Fibroblast of lung (primary cell): ENCODE measurements around the gene FRY. TPM values are rescaled to one million over a fixed set of nuclear protein-coding genes. Genes with fewer than 3 reads are reported as not detected.

Source experiments
- DNase-seq, 2 donors: peaks; one replicate each; pipeline versions ENCODE4 v3.0.0 to v3.0.0-alpha.2; 2010; ENCODE audit warnings: low read depth in 2 of 2
- H2AFZ ChIP-seq: 2 replicates; pipeline ENCODE4 v1.5.1; 2012; ENCODE audit warnings: low read length, control low read depth, inconsistent platforms
- H3K27ac ChIP-seq: 2 replicates; pipeline ENCODE4 v1.5.1; 2011; ENCODE audit warnings: low read length, control low read depth; ENCODE audit not compliant: insufficient read depth
- H3K27me3 ChIP-seq: 2 replicates; pipeline ENCODE4 v1.5.1; 2011; ENCODE audit warnings: mild to moderate bottlenecking, low read length; ENCODE audit not compliant: control insufficient read depth, insufficient read depth
- H3K36me3 ChIP-seq: 2 replicates; pipeline ENCODE4 v1.5.1; 2011; ENCODE audit warnings: low read length; ENCODE audit not compliant: control insufficient read depth, insufficient read depth
- H3K4me1 ChIP-seq: 2 replicates; pipeline ENCODE4 v1.5.1; 2011; ENCODE audit warnings: low read length; ENCODE audit not compliant: control insufficient read depth, insufficient read depth; ENCODE audit errors: extremely low read depth
- H3K4me2 ChIP-seq: 2 replicates; pipeline ENCODE4 v1.5.1; 2011; ENCODE audit warnings: low read length, control low read depth; ENCODE audit not compliant: insufficient read depth; ENCODE audit errors: extremely low read depth
- H3K4me3 ChIP-seq, 4 experiments: fragments of 200-600 bp in 1 of 4; sonication (generic) in 1 of 4; replicated peaks in 1 of 4; 2 replicates each; pipeline ENCODE4 v1.5.1; 2011 to 2016; ENCODE audit warnings: low read length in 4 of 4, low read depth in 3 of 4, mild to moderate bottlenecking in 3 of 4, control low read depth in 2 of 4, inconsistent platforms in 1 of 4, mixed read lengths in 1 of 4; ENCODE audit not compliant: insufficient read depth in 1 of 4; ENCODE audit errors: control extremely low read depth in 1 of 4
- H3K79me2 ChIP-seq: 2 replicates; pipeline ENCODE4 v1.5.1; 2012; ENCODE audit warnings: mild to moderate bottlenecking, low read length, inconsistent platforms; ENCODE audit not compliant: control insufficient read depth, insufficient read depth
- H3K9ac ChIP-seq: 2 replicates; pipeline ENCODE4 v1.5.1; 2011; ENCODE audit warnings: mild to moderate bottlenecking, low read length, control low read depth; ENCODE audit not compliant: insufficient read depth
- H3K9me3 ChIP-seq: 2 replicates; pipeline ENCODE4 v1.5.1; 2012; ENCODE audit warnings: low read depth, low read length; ENCODE audit not compliant: control insufficient read depth, insufficient read depth
- H4K20me1 ChIP-seq: 2 replicates; pipeline ENCODE4 v1.5.1; 2011; ENCODE audit warnings: low read length; ENCODE audit not compliant: control insufficient read depth, insufficient read depth; ENCODE audit errors: extremely low read depth
- EZH2 ChIP-seq: IDR thresholded peaks from 2 replicates; pipeline ENCODE4 v1.5.1; 2012; ENCODE audit warnings: low read length, control low read depth, mild to moderate bottlenecking; ENCODE audit errors: missing control alignments
- polyA plus RNA-seq, 2 donors: library from polyadenylated mRNA; depleted of rRNA in 1 of 2; stranded (reverse) in 1 of 2; unstranded in 1 of 2; fragments of >200 nt; gene quantifications; 2 replicates each; pipeline ENCODE4 v1.2.1, GENCODE V29; 2011 to 2012; ENCODE audit warnings: missing spikeins in 1 of 2
- total RNA-seq: library from RNA; depleted of rRNA; stranded (reverse); fragments of >200 nt; gene quantifications from 2 replicates; pipeline ENCODE4 v1.2.1, GENCODE V29; 2014
- TF ChIP-seq, protein P1 (sequence below), 2 donors: IDR thresholded peaks in 1 of 2; conservative IDR thresholded peaks in 1 of 2; 1 replicate in 1 of 2; 2 replicates in 1 of 2; pipeline ENCODE4 v1.5.1; 2011 to 2012; ENCODE audit warnings: low read length in 2 of 2, control low read depth in 1 of 2, inconsistent platforms in 1 of 2, low read depth in 1 of 2, mild to moderate bottlenecking in 1 of 2

The FRY gene
- total and polyA plus RNA-seq, 2 donors (not counting 1 experiment from before 2014, with no cell fraction given): 8.8 to 18.3 TPM

DNA sequence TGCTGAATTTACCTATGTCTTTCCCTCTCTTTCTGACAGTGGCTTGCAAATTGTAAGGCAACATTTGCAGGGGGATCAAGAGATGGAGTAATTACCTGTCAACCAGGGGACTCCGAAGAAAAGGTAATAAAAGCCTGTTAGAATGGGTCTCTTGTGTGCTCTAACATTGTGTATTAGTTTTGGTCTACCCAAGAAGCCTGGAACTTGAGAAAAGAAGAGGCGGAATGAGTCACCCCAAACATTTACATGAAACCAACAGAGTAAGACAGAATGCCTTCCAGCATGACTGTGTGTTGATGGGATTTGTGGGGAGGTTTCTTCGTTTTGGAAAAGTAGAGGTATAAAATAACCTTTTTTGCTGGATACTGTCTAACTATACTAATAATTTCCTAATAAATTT is 246.9 kb downstream of the FRY start:
- DNase-seq: peak; percentile 54 to 87
- Histone ChIP-seq H2AFZ (no peak overlapping the region), H3K27me3 (no peaks in the 10 kb centered on the region), H3K27ac (no peak overlapping the region), H3K4me2 (no peak overlapping the region), H3K79me2 (no peaks in the 10 kb centered on the region), H3K4me1 (no peaks in the 10 kb centered on the region), H3K36me3 (no peaks in the 10 kb centered on the region), H4K20me1 (no peaks in the 10 kb centered on the region), H3K9ac (no peak overlapping the region), H3K9me3 (no peaks in the 10 kb centered on the region), H3K4me3 (no peak overlapping the region)
- TF ChIP-seq EZH2: no peak
- TF ChIP-seq, protein P1, sequence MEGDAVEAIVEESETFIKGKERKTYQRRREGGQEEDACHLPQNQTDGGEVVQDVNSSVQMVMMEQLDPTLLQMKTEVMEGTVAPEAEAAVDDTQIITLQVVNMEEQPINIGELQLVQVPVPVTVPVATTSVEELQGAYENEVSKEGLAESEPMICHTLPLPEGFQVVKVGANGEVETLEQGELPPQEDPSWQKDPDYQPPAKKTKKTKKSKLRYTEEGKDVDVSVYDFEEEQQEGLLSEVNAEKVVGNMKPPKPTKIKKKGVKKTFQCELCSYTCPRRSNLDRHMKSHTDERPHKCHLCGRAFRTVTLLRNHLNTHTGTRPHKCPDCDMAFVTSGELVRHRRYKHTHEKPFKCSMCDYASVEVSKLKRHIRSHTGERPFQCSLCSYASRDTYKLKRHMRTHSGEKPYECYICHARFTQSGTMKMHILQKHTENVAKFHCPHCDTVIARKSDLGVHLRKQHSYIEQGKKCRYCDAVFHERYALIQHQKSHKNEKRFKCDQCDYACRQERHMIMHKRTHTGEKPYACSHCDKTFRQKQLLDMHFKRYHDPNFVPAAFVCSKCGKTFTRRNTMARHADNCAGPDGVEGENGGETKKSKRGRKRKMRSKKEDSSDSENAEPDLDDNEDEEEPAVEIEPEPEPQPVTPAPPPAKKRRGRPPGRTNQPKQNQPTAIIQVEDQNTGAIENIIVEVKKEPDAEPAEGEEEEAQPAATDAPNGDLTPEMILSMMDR (conservative IDR thresholded peaks at IDR 0.05 in 1 of 2, IDR thresholded peaks at IDR 0.05 in 1 of 2; ENCODE audit: low read depth in 1 of 2, low read length in 2 of 2): no peak

- Histone ChIP-seq H3K27ac (no peak overlapping the region), H3K36me3 (no peaks in the 10 kb centered on the region), H3K9me3 (no peaks in the 10 kb centered on the region), H3K9ac (no peak overlapping the region), H3K79me2 (no peaks in the 10 kb centered on the region), H3K4me3 (no peak overlapping the region), H3K4me2 (no peak overlapping the region), H2AFZ (no peak overlapping the region), H3K27me3 (no peaks in the 10 kb centered on the region), H4K20me1 (no peaks in the 10 kb centered on the region), H3K4me1 (peaks cover 2% of the 10 kb centered on the region)
- no peak for TF ChIP-seq EZH2
- TF ChIP-seq, protein P1 (conservative IDR thresholded peaks at IDR 0.05 in 1 of 2, IDR thresholded peaks at IDR 0.05 in 1 of 2; ENCODE audit: low read depth in 1 of 2, low read length in 2 of 2): no peak
- no peak for DNase-seq
These were observed 249.5 kb downstream of the FRY start for GRCh38 chr13:32281096-32281495.

- Histone ChIP-seq H3K27ac (no peak overlapping the region), H3K9me3 (no peaks in the 10 kb centered on the region), H3K27me3 (no peaks in the 10 kb centered on the region), H3K79me2 (no peaks in the 10 kb centered on the region), H3K4me3 (no peak overlapping the region), H3K36me3 (no peaks in the 10 kb centered on the region), H3K4me2 (no peak overlapping the region), H3K9ac (no peak overlapping the region), H2AFZ (no peak overlapping the region), H3K4me1 (peaks cover 2% of the 10 kb centered on the region), H4K20me1 (no peaks in the 10 kb centered on the region)
- TF ChIP-seq, protein P1 (conservative IDR thresholded peaks at IDR 0.05 in 1 of 2, IDR thresholded peaks at IDR 0.05 in 1 of 2; ENCODE audit: low read depth in 1 of 2, low read length in 2 of 2): no peak
- DNase-seq: no peak
These were observed 250.6 kb downstream of the FRY start for GRCh38 chr13:32282096-32282711.
